Ishikawa (cell line): ENCODE results near the gene CNNM2.

Experiments
- CEBPB ChIP-seq: IDR thresholded peaks from 2 replicates; pipeline ENCODE4 v1.6.1; 2012
- CREB1 ChIP-seq: IDR thresholded peaks from 2 replicates; pipeline ENCODE4 v1.6.1; 2012; ENCODE audit warnings: low read depth
- EGR1 ChIP-seq: IDR thresholded peaks from 2 replicates; pipeline ENCODE4 v1.6.1; 2012
- EP300 ChIP-seq: IDR thresholded peaks from 2 replicates; pipeline ENCODE4 v1.6.1; 2012; ENCODE audit warnings: borderline replicate concordance
- FOXM1 ChIP-seq: IDR thresholded peaks from 2 replicates; pipeline ENCODE4 v1.6.1; 2012; ENCODE audit warnings: low read depth, borderline replicate concordance
- NFIC ChIP-seq: IDR thresholded peaks from 2 replicates; pipeline ENCODE4 v1.6.1; 2012
- RAD21 ChIP-seq: IDR thresholded peaks from 2 replicates; pipeline ENCODE4 v1.6.1; 2012; ENCODE audit warnings: low read depth
- TAF1 ChIP-seq: IDR thresholded peaks from 2 replicates; pipeline ENCODE4 v1.6.1; 2012; ENCODE audit warnings: low read depth, mild to moderate bottlenecking
- TCF12 ChIP-seq: IDR thresholded peaks from 2 replicates; pipeline ENCODE4 v1.6.1; 2012; ENCODE audit warnings: low read depth
- YY1 ChIP-seq: IDR thresholded peaks from 2 replicates; pipeline ENCODE4 v1.6.1; 2012; ENCODE audit warnings: low read depth
- ZBTB7A ChIP-seq: IDR thresholded peaks from 2 replicates; pipeline ENCODE4 v1.6.1; 2012; ENCODE audit warnings: low read depth
- TF ChIP-seq, protein P1 (sequence below): IDR thresholded peaks from 2 replicates; pipeline ENCODE4 v1.6.1; 2012; ENCODE audit warnings: low read depth, mild to moderate bottlenecking
- TF ChIP-seq, protein P2 (sequence below): IDR thresholded peaks from 2 replicates; pipeline ENCODE4 v1.6.1; 2012
- TF ChIP-seq, protein P3 (sequence below): IDR thresholded peaks from 2 replicates; pipeline ENCODE4 v1.6.1; 2012

DNA sequence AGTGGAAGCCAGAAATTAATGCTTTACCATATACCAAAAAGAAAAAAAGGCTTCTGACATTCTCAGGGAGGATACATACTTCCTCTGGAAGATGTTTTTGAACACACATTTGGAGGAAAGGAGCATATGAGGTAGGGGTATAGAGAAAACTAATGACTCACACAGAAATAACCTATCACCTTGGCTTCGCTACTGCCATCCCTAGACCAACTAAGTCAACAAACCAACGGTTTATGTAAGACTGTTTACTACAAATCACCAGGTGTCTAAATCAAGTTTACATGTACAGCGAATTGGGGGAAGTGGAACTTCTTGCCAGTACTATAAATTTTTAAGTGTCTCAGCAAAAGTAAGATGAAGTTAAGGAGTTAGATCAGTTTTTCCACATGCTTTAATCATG, 178.0 kb downstream of the CNNM2 start:
- TF ChIP-seq YY1 (no peak), TAF1 (no peak), CREB1 (no peak), RAD21 (no peak), EP300 (no peak), CEBPB (no peak), NFIC (no peak), EGR1 (no peak), TCF12 (no peak), FOXM1 (no peak), ZBTB7A (no peak)
- TF ChIP-seq, protein P1, sequence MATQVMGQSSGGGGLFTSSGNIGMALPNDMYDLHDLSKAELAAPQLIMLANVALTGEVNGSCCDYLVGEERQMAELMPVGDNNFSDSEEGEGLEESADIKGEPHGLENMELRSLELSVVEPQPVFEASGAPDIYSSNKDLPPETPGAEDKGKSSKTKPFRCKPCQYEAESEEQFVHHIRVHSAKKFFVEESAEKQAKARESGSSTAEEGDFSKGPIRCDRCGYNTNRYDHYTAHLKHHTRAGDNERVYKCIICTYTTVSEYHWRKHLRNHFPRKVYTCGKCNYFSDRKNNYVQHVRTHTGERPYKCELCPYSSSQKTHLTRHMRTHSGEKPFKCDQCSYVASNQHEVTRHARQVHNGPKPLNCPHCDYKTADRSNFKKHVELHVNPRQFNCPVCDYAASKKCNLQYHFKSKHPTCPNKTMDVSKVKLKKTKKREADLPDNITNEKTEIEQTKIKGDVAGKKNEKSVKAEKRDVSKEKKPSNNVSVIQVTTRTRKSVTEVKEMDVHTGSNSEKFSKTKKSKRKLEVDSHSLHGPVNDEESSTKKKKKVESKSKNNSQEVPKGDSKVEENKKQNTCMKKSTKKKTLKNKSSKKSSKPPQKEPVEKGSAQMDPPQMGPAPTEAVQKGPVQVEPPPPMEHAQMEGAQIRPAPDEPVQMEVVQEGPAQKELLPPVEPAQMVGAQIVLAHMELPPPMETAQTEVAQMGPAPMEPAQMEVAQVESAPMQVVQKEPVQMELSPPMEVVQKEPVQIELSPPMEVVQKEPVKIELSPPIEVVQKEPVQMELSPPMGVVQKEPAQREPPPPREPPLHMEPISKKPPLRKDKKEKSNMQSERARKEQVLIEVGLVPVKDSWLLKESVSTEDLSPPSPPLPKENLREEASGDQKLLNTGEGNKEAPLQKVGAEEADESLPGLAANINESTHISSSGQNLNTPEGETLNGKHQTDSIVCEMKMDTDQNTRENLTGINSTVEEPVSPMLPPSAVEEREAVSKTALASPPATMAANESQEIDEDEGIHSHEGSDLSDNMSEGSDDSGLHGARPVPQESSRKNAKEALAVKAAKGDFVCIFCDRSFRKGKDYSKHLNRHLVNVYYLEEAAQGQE: no peak
- TF ChIP-seq, protein P2, sequence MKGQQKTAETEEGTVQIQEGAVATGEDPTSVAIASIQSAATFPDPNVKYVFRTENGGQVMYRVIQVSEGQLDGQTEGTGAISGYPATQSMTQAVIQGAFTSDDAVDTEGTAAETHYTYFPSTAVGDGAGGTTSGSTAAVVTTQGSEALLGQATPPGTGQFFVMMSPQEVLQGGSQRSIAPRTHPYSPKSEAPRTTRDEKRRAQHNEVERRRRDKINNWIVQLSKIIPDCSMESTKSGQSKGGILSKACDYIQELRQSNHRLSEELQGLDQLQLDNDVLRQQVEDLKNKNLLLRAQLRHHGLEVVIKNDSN: no peak
- TF ChIP-seq, protein P3, sequence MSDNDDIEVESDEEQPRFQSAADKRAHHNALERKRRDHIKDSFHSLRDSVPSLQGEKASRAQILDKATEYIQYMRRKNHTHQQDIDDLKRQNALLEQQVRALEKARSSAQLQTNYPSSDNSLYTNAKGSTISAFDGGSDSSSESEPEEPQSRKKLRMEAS: no peak
